ENCODE results near the gene MYEOV.

Gene MYEOV

GRCh38 chr11:69313992-69314391, 20.0 kb downstream of the MYEOV start:
- H3K4me3 ChIP-seq (ENCODE audit: low read depth, low read length): no peak overlapping the region
- TF ChIP-seq CTCF (IDR thresholded peaks at IDR 0.05; ENCODE audit: low read depth, low read length): no peak

GRCh38 chr11:69314555-69314954, 20.6 kb downstream of the MYEOV start:
- no peak overlapping the region for H3K4me3 ChIP-seq (ENCODE audit: low read depth, low read length)
- TF ChIP-seq CTCF (IDR thresholded peaks at IDR 0.05; ENCODE audit: low read depth, low read length): no peak

- TF ChIP-seq CTCF (IDR thresholded peaks at IDR 0.05; ENCODE audit: low read depth, low read length): no peak
Observed at GRCh38 chr11:69316956-69317355, 23.0 kb downstream of the MYEOV start.

GRCh38 chr11:69317401-69318092, 23.6 kb downstream of the MYEOV start:
- no peak overlapping the region for H3K4me3 ChIP-seq (ENCODE audit: low read depth, low read length)
- no peak for TF ChIP-seq CTCF (IDR thresholded peaks at IDR 0.05; ENCODE audit: low read depth, low read length)

More at GRCh38 chr11:69316956-69317355, 23.0 kb downstream of the MYEOV start:
- no peak overlapping the region for H3K4me3 ChIP-seq (ENCODE audit: low read depth, low read length)

GRCh38 chr11:69318093-69318420, 24.1 kb downstream of the MYEOV start:
- no peak overlapping the region for H3K4me3 ChIP-seq (ENCODE audit: low read depth, low read length)
- no peak for TF ChIP-seq CTCF (IDR thresholded peaks at IDR 0.05; ENCODE audit: low read depth, low read length)

GRCh38 chr11:69319255-69320106, 25.5 kb downstream of the MYEOV start:
- H3K4me3 ChIP-seq (ENCODE audit: low read depth, low read length): no peak overlapping the region
- no peak for TF ChIP-seq CTCF (IDR thresholded peaks at IDR 0.05; ENCODE audit: low read depth, low read length)

GRCh38 chr11:69320326-69320725, 26.4 kb downstream of the MYEOV start:
- TF ChIP-seq CTCF (IDR thresholded peaks at IDR 0.05; ENCODE audit: low read depth, low read length): no peak

More at GRCh38 chr11:69320326-69320725, 26.4 kb downstream of the MYEOV start:
- no peak overlapping the region for H3K4me3 ChIP-seq (ENCODE audit: low read depth, low read length)
